ENCODE results near the gene BABAM2. TPM values are rescaled to one million over a fixed set of nuclear protein-coding genes. Genes with fewer than 3 reads are reported as not detected.
A peak's percentile ranks its signal among the peaks of the same experiment; 100 is the strongest.

BABAM2 gene
- total and polyA plus RNA-seq, 2 of the 4 experiments (the other 2 are of a cell fraction): 20.9 to 23.1 TPM

DNA sequence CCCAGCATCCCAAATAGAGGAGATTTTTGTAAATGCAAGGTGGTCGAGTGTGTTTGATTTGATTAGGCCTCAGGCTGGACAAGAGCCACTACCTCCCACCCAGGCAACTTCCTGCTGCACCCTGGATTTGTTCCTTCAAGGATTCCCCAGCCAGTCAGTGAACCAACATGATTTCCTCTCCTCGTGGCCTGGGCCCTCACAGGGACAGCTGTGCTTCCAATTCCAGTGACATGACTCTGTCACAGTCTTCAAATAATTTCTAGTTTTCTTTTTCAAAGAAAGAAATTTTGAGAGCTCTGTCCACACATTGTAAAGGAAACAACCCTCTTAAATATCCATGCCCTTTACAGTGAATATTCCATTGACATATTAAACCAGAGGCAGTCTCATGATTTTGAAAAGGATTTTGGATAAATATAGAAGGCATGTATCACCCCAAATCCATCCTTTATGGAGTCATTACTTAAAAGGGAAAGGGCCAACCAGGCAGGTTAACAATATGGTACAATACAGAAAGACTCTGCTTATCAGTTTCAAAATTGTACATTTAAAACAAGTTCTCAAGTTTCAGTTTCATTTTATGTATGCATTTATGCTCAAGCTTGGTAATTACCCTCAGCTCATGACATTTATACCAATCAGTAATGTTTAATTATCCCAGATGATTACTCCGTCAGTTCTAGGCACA, 380.8 kb downstream of the BABAM2 start:
- Histone ChIP-seq H4K8ac (ENCODE audit: low read depth in 2 of 2, low read length in 2 of 2) (peak overlapping the region in 1 of 2 experiments; percentile 55; a peak in 1 of 4 replicates), H3K4ac (ENCODE audit: low read depth, low read length) (peak overlapping the region; percentile 57; the same call in 1 of the 2 replicates), H3K23ac (ENCODE audit: low read depth, low read length) (no peak overlapping the region; the same call in 1 of the 2 replicates), H2BK120ac (ENCODE audit: low read depth, low read length) (peak overlapping the region; percentile 67), H3K4me2 (ENCODE audit: low read depth, low read length) (peak overlapping the region; percentile 63; the same call in 1 of the 2 replicates), H3K27me3 (ENCODE audit: control insufficient read depth, insufficient read depth, low read length) (no peaks in the 10 kb centered on the region), H3K18ac (ENCODE audit: low read depth, low read length) (peak overlapping the region; percentile 34), H3K9ac (ENCODE audit: low read depth, low read length) (no peak overlapping the region), H3K56ac (ENCODE audit: extremely low read depth, insufficient read depth, low read length) (no peak overlapping the region), H2AFZ (replicated peaks; ENCODE audit: low read length, poor library complexity) (peak overlapping the region; percentile 53), H2BK20ac (ENCODE audit: low read depth, low read length) (peak overlapping the region; percentile 79; the same call in 1 of the 2 replicates), H4K91ac (ENCODE audit: insufficient read depth, low read depth, low read length) (no peak overlapping the region), H3K9me3 (ENCODE audit: control insufficient read depth, insufficient read depth, low read length) (no peaks in the 10 kb centered on the region), H3K4me1 (ENCODE audit: control insufficient read depth, insufficient read depth, low read length) (peaks cover 30% of the 10 kb centered on the region), H3K4me3 (ENCODE audit: insufficient read depth, low read depth, low read length) (no peak overlapping the region), H2BK5ac (ENCODE audit: low read depth, low read length, poor library complexity, severe bottlenecking) (peak overlapping the region; percentile 63), H4K5ac (ENCODE audit: low read depth, low read length) (peak overlapping the region; percentile 22; the same call in 1 of the 2 replicates), H3K36me3 (ENCODE audit: control insufficient read depth, insufficient read depth, low read length) (no peaks in the 10 kb centered on the region), H4K20me1 (ENCODE audit: insufficient read depth, low read length) (no peaks in the 10 kb centered on the region), H3K14ac (replicated peaks; ENCODE audit: low read depth, low read length) (peak overlapping the region; percentile 78), H3K9me1 (ENCODE audit: insufficient read depth, low read length) (peaks cover 36% of the 10 kb centered on the region), H2BK15ac (ENCODE audit: low read depth, low read length) (peak overlapping the region; percentile 77; the same call in 1 of the 3 replicates), H3K27ac (ENCODE audit: insufficient read depth, low read length) (no peak overlapping the region), H3K79me1 (ENCODE audit: low read depth in 1 of 2, low read length in 2 of 2) (peaks cover 0 to 10% of the 10 kb centered on the region in 2 experiments; a peak in 1 of 4 replicates), H2AK9ac (replicated peaks; ENCODE audit: low read depth, low read length, poor library complexity) (no peak overlapping the region), H2AK5ac (ENCODE audit: low read depth, low read length) (peak overlapping the region; percentile 82; the same call in 1 of the 2 replicates)
- intact Hi-C loops (cut with micrococcal nuclease) (no loop called here), in situ Hi-C loops (cut with MboI; ENCODE audit: low sequenced_read_pairs) (no loop called here), dilution Hi-C loops (cut with HindIII; ENCODE audit: low sequenced_read_pairs, unreplicated experiment) (no loop called here)
- DNase-seq (no peak), ATAC-seq (ENCODE audit: low read depth) (no peak)
- POLR2A ChIA-PET (ENCODE audit: unreplicated experiment): no interaction called here
- CTCF ChIA-PET: no interaction called here
- BruUV-seq (replicated peaks): no TSS peak
- WGBS, 2 experiments (ENCODE audit: extremely low coverage in 2 of 2, insufficient read length in 1 of 2): 44% methylated on average over 1 of the region's 3 CpGs; no CpG with 5 or more reads in 1 of the 2 experiments
- TF ChIP-seq, protein P1, sequence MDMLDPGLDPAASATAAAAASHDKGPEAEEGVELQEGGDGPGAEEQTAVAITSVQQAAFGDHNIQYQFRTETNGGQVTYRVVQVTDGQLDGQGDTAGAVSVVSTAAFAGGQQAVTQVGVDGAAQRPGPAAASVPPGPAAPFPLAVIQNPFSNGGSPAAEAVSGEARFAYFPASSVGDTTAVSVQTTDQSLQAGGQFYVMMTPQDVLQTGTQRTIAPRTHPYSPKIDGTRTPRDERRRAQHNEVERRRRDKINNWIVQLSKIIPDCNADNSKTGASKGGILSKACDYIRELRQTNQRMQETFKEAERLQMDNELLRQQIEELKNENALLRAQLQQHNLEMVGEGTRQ (IDR thresholded peaks at IDR 0.05; ENCODE audit: low read depth, low read length): no peak
- no peak for TF ChIP-seq CEBPB (IDR thresholded peaks at IDR 0.05; ENCODE audit: low read depth, low read length)
- TF ChIP-seq CHD1 (IDR thresholded peaks at IDR 0.05; ENCODE audit: low read depth, low read length): no peak
- no peak for TF ChIP-seq RAD21 (IDR thresholded peaks at IDR 0.05; ENCODE audit: low read length)
- TF ChIP-seq, protein P2, sequence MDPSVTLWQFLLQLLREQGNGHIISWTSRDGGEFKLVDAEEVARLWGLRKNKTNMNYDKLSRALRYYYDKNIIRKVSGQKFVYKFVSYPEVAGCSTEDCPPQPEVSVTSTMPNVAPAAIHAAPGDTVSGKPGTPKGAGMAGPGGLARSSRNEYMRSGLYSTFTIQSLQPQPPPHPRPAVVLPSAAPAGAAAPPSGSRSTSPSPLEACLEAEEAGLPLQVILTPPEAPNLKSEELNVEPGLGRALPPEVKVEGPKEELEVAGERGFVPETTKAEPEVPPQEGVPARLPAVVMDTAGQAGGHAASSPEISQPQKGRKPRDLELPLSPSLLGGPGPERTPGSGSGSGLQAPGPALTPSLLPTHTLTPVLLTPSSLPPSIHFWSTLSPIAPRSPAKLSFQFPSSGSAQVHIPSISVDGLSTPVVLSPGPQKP (IDR thresholded peaks at IDR 0.05; ENCODE audit: borderline replicate concordance, low read depth, low read length): no peak
- no peak for TF ChIP-seq SMC3 (IDR thresholded peaks at IDR 0.05; ENCODE audit: low read depth, low read length)
- TF ChIP-seq POLR2A (IDR thresholded peaks at IDR 0.05; ENCODE audit: low read depth, low read length): no peak
- TF ChIP-seq MAZ (IDR thresholded peaks at IDR 0.05; ENCODE audit: borderline replicate concordance, low read depth, low read length): no peak
- TF ChIP-seq MXI1 (IDR thresholded peaks at IDR 0.05; ENCODE audit: borderline replicate concordance, low read depth, low read length): no peak
- TF ChIP-seq MAFK (IDR thresholded peaks at IDR 0.05; ENCODE audit: low read depth, low read length): no peak
